Hypothalamus (tissue), 51 donors: ENCODE measurements around the gene LSAMP.

Experiments
- DNase-seq, 51 donors: peaks; one replicate each; lab custom pipeline; 2025; lab: John Stamatoyannopoulos, UW

Gene LSAMP

DNA sequence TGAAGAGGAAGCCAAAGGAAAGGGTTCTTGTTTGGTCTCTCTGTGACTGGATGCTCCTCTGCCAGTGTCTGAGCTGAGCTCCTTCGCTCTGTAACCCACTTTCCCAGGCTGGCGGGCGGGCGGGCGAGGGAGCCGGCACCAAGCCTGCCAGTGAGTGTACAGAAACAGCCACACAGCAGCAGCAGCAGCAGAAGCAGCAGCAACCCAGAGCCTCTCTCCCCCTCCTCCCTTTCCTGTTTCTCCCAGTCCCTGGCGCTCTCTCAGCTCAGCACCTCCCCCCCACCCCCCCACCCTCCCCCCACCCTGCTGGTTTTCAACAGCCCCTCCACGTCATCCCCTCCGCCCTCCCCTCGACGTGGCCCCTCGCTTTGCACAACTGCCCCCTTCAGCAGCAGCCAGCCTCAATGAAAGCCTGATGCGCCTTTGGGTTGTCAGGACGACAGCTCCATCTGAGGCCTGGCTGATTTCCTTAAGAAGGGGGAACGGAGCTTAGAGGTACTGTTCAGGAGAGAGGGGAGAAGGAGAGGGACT is at the start of gene LSAMP:
Gene LSAMP, minus strand, starts transcription at position 177 of the 531 bp plus-strand sequence.
- peak; percentile 16 to 98 (median 74) for DNase-seq

DNA sequence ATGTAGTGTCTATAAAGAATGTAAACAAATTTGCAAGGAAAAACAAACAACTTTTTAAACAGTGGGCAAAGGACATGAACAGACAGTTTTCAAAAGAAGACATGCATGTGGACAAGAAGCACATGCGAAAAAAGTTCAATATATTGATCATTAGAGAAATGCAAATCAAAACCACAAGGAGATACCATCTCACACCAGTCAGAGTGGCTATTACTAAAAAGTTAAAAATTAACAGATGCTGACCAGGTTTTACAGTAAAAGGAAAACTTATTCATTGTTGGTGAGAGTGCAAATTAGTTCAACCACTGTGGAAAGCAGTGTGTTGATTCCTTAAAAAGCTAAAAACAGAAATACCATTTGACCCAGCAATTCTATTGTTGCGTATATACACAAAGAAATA is 47.1 kb upstream of the LSAMP start:
- DNase-seq: no peak

DNA sequence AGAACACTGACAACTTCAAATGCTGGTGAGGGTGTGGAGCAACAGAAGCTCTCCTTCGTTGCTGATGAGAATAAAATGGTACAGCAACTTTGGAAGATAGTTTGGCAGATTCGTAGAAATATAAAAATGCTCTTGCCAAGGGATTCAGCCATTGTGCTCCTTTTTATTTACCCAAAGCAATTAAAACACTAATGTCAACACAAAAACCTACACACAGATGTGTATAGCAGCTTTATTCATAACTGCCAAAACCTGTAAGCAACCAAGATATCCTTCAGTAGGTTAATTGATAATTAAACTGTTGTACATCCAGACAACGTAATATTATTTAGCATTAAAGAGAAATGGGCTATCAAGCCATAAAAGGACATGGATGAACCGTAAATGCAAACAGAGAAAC is 37.8 kb upstream of the LSAMP start:
- DNase-seq: no peak

DNA sequence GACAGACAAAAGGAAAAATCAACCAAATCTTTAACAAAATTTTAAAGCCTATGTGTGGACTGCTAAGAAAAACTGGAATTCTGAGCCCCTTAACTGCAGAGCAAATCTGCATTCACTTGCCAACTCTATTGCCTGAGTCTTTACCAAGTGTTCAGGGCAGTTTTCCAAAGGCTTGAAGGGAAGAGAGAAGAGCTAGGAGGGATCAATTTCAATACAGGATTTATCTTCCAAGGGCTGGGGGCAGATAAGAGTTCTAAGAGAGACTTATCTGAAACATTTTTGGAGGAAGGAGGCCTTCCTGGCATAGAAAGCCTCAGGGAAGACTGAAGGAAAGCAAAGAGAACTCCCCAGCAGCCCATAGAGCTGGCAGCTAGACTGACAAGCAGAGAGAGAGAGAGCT is 31.4 kb upstream of the LSAMP start:
- DNase-seq: no peak

DNA sequence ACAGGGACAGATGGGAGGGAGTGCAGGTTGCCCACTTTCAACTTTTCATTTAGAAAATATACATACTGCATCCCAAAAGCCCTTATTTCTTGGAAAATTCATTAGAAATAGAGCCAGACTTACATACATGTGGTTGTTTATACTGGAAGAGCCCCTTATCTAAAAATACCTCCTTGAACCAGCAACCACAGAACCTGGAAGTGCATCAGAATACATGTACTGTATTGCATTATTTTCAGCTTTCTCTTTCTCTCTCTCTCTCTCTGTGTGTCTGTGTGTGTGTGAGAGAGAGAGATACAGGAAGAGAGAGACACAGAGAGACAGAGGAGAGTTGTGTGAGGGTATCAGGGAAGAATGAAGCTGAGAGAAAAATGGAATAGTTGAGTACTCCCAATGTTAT is 29.5 kb upstream of the LSAMP start:
- no peak for DNase-seq

DNA sequence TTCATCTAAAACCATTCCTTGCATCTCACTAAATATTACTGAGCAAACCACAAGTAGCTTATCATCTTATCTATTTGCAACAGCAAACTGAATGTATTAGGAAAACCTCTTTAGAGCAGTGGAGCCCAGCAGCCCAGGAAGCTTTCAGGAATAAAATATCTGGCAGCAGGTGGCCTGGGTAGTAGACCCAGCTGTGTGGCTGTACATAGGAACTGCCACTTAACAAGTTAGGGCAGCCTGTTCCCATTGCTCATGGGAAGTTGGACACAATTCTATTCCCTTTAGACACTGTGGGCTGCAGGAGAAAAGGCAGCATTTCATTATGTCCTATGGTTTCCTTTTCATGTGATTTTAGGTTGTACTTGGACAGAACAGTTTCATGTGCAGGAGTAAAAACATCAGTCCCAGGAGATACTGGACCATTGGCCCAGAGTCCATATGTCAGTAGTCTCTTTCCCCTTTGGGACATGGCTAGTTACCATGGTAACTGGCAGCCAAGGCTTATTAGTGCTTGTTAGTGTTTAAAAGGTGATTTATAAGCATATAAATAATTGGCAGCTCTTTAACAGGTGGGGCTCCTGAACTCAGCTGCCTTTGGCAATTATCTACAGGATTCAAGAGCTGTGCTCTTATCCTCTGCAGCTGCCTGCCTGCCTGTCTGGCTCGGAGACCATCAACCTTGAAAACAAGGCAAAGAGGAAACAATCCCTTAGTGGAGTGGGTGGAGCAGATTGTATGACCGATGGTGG is 28.9 kb upstream of the LSAMP start:
- DNase-seq: no peak

DNA sequence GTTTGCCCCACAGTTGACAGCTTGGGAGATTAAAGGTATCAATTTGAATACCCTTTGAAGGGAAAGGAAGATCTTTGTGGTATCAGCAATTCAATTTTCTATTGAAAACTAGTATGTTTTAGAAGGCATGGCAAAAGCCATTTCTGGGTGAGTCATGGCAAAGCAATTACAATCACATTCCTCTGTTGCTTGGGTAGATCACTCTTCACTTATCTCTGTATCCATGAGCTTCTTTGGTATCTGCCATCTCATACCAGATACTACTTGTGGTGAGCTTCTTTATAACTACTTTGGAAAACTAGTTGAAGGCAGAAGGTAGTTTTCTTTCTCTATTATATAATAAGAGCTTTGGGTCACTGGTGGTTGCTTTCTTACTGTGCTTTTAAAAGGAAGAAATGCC is 28.3 kb upstream of the LSAMP start:
- no peak for DNase-seq

DNA sequence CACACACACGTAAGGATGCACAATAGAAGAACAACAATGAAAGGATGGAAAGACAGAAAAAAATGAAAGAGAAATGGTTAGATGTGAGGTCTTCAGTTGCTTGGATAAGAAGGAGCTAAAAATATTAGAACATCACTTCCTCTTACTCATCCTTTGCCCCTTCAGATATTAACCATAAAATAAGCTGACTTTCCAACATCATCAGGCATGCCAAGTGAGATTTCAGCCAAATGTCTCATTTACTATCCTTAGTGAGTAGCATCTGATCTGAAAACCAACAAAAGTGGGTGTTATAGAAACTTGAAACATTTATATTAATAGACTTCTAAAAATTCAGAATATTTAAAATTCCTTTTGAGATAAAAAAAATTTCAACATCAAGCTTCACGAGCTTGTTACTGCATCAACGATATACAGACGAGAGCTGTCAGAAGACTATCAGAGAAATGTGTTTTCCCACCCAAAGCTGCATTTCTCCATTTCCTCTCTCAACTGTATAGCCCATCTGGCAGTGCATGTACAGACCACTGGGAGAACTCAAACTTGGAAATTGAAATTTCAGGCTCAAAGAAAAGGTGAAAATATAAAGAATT is 25.4 kb upstream of the LSAMP start:
- DNase-seq: no peak

DNA sequence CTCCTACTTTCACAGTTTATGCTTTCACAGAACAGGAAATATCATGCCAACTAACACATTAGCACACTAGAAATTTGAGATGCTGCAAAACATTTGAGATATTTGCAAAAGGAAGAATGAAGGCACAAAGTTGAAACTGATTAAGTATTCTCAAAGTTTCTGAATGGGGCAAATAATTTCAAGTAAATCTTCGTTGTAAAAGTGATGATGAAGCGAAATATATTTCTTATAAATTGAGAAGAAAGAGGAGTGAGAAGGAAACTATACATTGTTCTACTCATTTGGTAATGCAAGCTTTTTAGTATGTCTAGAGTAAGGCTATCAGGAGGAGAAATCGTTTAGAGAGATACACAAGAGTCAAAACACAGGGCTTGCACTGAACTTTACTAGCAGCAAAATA is 24.3 kb upstream of the LSAMP start:
- no peak for DNase-seq

DNA sequence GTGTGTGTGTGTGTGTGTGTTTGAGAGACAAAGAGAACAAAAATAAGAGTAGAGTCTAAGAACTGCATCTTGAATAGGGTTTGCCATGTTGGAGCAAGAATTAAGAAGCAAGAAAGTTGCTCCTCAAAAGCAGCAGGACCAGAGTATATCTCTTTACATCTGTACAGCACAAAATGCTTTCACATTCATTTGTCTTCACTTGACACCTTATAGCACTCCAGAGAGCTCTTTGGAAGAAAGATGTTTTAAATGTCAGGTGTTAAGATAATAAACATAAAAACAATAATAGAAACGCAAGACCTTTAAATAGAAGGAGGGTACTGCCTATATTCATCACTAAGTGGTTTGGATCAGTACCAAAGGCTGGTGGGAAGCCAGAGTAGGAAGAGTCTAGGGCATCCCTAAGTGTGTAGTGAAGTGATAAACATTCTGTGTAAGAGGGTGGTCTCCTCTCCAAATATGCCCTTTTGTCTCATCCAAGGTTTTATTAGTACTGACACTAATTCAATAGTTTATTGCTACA is 19.1 kb upstream of the LSAMP start:
- DNase-seq: no peak

DNA sequence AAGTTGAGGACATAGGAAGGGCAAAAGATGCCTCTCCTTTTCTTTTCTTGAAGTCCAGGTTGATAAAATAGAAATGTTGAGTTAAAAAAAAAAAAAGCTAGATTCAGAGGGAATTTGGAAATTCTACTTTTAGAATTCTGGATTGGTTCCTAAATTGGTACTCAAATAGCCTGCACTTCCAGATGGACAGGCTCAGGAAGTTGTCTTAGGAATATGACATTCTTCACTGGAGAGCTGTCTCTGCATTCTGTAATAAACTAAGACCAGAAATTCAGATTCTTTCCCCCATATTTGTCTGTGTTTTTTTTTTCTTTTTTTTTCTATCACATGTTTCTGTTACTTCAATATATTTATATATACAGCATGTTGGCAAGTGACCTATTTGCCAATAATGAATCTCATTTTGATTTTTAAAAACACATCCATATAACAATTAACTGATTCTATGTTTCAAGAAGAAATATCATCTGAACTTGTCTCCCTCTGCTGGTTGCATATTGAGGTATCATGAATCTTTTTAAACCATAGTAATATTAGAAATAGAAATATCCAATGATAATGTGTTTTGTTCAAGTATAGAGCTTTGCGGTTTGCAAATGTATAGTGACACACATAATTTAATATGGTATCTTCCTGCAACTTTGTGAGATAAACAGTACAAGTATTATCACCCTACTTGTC is 8.5 kb upstream of the LSAMP start:
- peak in 1 of 51 donors; percentile 28 for DNase-seq

DNA sequence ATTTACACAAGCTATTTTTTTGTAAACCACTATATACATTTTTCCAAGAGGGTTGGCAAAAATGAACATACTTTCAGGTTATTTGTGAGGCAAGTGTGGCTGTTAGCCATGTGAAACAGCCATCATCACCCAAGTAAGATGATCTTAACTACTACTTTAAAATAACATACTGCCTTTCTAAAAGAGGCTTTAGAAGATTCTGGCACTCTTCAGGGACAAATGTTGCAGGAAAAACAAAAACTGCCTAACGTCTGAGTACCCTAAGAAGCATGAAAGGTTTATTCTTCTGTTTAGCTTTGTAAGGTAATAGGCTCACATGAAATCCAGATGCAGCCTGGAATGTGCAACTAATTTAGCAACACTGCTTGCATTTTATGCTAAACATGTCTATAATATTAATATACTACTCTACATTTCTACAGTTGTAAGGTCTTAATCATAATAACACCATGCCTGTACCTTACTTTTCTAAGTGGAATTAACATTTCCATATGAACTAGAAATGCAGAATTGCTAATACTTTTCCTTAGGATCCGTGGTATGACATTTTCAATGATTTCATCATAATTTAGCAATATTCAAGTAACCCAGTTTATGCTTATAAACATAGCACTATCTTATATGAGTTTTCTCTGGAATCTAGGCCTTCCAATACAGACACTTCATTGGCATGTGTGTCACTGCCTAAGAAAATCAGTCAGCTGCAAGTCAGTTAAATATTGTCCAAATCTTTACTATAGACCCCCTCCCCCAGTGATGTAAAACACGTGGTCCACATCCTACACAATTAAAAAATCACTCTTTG is 4.5 kb upstream of the LSAMP start:
- no peak for DNase-seq

DNA sequence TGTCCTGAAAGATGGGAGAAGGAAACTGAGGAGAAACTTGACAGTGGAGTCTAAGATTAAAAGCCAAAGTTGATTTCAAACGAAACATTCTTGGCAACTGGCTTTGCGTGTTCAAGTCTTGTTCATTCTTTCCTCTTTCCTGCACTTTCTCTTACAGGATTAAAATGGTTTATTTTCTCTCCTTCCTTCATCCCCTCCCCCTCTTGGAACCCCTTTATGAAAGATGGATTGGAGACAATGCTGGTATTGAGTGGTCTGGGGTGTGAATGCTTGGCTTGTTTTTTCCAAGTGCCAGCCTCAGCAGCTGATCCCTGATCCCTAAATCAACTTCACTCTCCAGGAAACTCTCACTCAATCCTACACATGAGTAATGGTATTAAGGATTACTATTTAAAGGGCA is 703 bp upstream of the LSAMP start:
- DNase-seq: peak in 12 of 51 donors; percentile 4 to 87 (median 22)

DNA sequence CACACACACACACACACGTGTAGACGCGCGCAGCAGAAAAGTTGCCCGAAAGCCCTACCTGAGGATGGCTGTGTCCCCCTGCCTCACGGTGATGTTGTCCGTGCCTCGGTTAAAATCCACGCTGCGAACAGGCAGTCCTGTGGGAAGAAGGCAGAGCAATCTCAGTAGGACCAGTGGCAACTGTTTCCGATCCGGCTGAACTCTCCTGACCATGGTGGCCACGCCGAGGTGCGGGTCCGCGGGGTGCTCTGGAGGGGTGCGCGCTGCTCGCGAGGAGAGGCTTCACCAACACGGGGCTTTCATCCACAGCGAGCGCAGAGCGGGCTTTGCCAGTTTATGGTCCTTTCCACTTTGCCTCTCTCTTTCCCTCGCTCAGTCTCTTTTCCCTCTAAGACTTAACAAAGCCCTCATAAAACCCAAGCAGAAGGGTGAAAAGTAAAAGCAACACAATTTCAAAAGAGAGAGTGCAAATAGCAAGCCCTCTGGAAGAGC is 422 bp downstream of the LSAMP start:
- peak in 36 of 51 donors; percentile 3 to 85 (median 38) for DNase-seq

DNA sequence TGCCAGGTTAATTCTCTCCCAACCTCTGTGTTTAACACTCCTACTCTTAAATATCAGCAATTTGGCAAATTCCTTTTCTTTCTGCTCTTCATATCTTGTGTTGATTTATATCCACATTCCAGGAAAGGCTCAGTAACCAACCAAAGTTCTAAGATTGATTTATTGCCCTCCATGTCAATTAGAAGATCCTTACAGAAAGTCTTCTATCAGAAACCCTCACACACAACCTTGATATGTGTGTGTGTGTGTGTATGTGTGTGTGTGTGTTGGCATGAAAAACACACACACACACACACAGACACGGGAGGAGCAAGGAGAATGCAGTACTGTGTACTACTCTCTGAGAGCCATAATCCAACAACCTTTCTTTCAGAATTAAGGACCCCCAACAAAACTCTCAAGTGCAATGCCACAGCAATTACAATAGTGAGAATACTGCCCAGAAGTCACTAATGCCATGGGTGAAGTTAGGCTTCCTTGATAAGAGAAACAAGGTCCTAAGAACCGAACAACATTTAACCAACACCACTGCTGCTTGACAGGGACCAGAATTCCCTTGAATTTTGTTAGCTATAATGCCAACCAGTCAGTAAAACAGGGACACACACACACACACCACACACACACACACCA is 1.1 kb downstream of the LSAMP start:
- peak in 1 of 51 donors; percentile 50 for DNase-seq

DNA sequence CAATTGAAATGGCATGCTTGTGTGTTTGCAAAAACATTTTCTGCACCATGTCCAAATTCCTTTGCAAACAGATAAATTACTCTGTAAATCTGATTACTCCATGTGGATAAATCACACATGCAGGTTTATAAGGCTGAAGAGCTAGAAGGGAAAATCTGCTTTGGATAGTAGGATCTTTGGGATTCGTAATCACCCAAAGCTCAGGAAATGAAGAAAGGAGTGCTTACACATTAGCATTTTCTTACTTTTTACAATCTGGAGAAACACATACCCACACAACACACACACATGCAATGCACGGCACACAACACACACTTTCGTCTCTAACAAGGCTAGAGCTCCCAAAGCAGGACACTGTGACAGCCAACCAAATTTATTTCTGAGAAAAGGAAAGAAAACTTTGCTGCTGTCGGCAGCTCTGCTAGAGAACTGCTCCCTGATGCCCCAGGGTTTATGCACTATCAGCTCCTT is 2.1 kb downstream of the LSAMP start:
- DNase-seq: peak in 9 of 51 donors; percentile 2 to 61 (median 7)

DNA sequence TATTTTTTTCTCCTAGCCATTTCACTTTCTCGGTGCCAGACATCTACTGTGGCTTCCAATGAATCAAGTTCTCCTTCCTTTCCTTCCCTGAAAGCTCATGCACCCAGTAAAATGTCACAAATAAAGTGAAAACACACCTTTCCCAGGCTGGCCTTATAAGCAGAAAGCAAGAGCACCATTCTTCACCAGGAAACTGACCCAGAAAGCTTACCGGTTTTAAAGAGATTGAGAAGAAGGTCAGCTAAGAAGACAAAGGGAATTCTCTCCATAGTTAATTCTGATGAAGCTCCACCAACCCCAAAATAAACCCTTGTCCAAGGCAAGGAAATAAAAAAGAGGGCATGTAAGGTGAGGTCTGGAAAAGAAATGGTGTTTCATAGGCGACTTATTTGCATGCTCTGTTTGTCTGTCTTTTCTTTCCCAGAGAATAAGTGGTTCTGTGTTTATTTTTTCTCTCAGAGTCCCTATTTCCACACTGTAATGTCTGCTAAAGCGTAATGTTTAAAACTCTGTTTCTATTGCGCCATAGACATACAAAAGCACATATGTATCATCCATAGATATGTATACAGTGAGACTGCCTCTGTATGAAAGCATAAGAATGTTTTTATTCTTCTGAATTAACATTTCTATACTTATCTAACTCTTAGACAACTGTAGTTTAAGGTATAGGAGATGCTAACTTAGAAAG is 2.8 kb downstream of the LSAMP start:
- peak in 1 of 51 donors; percentile 29 for DNase-seq

DNA sequence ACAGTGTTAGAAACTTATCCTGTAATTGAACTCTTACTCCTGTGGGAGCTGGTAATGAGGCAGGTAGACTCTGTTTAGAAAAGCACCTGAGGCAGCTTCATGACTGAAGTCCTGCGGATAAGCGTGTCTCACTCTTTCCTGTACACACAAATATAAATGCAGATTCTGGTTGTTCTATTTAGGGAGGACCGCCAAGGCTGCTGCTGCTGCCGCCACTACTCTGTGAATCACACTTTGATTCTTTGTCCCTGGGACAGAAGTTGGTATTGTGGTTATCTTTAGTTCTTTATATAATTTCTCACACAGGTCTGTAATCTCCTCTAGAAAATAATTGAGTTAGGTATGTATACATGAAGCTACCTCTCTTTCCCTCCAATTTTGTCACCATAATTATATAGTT is 3.6 kb downstream of the LSAMP start:
- peak in 4 of 51 donors; percentile 4 to 23 (median 16) for DNase-seq

DNA sequence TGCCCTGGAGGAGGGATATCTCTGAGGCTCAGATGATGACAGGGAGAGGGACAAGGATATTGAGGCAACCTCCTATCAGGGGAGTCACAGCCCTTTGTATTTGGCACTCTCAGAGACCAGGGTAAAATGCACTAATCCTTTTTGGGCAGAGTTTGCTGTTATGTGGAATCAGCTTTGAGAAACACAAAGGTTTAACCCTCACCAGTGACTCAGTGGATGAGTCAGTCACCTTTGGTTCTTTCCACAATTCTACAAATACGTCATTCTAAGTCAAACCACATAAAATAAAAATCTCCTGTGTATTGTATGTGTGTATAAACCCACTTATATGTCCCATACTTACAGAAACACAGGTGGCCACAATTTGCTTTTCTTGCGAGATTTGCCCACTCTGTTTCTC is 5.1 kb downstream of the LSAMP start:
- DNase-seq: peak in 1 of 51 donors; percentile 9
